NCI-H1417 treated with DMSO at 0.1 percent for 48 hours (cell line): ENCODE data around the gene NMNAT1.
"Not testable (repeated sequence)": the region's sequence is repeated elsewhere in the genome, so short reads cannot be mapped to it uniquely, and the experiment has no call there.

Experiments
- DNase-seq: peaks from one replicate; lab custom pipeline; 2025; lab: John Stamatoyannopoulos, UW

NMNAT1 gene

DNA sequence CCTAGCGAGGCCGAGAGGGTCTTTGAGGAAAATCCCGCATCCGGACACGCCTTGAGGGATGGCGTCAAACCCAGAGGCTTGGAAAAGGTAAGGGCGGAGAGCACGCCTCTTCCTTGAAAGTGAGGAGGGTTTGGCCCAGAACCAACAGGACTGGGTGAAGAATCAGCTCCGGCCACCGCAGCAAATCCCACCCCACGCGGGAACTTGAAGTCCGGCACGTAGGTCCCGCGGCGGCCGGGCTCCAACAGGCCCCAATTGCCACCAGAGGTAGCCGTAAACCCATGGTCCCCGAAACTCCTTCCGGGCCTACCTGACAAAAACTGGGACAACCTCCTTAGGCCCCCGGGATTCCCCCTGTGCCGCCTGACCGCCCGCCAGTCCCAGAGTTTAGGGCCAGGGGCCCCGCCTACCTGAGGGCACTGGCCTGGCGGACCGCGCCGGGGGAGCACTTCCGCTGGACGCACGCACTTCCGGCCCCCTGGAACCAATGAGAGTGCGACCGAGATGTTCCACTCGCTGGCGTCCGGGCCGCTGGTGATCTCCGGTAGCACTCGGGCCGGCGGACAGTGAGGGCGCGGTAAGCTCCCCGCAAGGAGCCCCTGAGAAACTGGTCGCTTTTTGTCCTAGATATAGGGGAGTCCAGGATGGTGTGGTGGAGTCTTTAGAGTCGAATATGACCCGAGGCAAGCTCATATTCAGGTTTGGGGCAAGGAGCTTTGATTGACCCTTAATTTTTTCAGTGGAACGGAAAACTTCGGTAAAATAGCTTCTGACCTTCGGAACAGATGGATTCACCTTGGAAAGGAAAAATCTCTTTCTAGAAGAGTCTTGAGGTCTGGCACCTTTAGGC is at the start of gene NMNAT1, which contains the start of gene LZIC:
Gene NMNAT1 (plus strand): TSS at position 537 of the 850 bp plus-strand sequence. CDS start 28,599 bp downstream, outside the sequence.
Gene LZIC (minus strand): TSS at position 453 of the 850 bp plus-strand sequence. CDS start 6,772 bp downstream, outside the sequence.
- DNase-seq = no peak

DNA sequence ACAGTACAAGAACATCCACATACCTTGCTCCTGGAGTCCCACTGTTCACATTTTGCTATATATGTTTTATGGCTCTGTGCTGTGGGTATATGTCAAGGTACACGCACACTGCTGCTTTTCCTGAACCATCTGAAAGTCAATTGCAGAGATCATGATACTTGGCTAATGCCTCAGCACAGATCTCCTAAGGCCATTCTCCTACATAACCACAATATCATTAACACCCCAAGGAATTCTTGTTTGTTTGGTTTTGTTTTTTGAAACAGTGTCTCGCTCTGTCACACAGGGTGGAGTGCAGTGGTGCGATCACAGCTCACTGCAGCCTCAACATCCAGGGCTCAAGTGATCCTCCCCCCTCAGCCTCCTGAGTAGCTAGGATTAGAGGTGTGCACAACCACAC is 49.2 kb upstream of the NMNAT1 start:
- DNase-seq = no peak

DNA sequence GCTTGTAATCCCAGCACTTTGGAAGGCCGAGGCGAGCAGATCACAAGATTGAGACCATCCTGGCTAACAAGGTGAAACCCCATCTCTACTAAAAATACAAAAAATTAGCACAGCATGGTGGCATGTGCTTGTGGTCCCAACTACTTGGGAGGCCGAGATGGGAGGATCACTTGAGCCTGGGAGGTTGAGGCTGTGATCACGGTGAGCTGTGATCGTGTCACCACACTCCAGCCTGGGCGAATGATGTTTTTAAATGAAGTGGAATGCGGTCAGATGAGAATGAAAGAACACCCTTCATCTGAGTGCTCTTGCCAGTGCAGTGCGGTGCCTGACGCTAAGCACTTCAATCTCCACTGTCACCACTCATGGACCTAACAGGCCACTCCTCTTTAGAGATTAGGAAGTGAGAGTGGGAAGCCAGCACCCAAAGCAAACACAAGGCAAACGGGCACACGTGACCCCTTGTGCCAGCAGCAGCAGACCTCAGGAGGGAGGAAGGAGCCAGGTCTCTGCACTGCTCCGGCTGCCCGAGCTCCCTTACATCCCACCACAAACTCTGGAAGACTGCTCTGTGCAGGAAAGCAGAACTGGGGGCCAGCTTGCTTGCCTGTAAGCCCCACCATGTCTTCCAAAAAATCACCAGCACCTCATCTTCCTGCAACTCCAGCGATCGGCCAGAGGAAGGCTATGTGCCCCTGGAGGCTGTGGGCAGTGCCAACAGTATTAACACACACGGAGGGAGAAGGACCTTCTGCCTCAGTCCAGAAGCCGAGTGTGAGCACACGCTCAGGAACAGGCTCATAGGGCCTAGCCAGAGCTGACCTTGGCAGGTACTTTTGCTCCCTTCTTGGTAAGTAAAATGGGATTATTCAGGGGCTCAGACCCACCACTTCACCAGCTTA is 42.9 kb upstream of the NMNAT1 start:
- DNase-seq = no peak

DNA sequence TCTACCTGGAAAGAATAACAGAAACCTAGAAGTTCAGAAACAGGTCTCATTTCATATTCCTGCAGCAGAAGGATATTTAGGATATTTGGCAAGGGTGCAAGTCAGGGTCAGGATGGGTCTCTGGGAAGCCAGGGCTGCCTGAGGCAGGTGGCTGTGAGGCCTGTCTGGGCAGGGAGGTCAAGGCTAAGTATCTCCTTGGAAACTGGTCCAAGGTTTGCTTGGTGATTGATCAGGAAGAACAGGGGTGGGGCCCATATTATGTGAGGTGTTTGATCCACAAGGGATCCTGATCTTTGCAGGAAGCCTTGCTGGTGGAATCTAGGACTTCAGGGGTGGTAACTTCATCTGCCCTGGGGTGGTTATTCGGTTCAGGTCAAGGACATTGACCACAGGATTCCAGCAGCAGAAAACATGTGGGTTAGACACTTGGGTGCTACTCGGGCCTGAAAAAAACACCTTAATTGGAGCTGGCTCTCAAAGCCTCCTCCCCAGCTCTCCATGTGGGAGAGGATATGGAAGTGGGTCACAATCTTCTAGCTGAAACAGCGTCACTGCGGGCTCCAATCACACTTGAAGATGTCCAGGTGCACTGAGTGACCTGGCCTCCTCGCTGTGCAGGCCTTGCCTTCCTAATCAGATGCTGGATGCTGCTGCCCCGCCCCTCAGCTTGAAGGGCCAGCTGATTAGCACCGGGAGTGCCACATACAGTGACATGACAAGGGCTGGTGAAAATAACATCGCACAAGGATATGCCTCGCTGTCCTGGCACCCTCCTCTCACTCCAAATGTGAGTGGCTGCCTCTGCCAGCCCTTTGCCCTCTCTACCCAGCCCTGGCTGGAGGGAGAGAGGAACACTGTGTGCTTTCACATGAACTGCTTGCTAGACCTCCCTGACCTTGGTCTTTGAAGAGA is 41.9 kb upstream of the NMNAT1 start:
- no peak for DNase-seq

DNA sequence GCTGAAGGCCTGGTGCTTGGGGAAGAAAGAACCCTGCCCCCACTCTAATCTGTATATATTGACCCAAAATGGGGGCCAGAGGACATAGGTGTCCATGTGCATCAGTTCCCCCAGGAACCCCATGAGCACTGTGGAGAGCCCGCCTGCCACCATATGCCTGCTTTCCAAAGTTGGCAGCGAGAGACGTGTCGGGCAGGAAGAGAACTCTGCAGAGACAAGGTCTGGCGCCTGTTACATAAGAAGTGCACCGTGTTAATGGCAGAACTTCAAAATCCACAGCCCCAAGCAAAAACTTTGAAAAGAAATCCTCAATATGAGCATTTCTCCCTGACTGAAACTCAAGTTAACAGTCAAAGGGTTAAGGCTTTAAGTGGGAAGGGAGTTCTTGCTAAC is 41.2 kb upstream of the NMNAT1 start:
- no peak for DNase-seq

DNA sequence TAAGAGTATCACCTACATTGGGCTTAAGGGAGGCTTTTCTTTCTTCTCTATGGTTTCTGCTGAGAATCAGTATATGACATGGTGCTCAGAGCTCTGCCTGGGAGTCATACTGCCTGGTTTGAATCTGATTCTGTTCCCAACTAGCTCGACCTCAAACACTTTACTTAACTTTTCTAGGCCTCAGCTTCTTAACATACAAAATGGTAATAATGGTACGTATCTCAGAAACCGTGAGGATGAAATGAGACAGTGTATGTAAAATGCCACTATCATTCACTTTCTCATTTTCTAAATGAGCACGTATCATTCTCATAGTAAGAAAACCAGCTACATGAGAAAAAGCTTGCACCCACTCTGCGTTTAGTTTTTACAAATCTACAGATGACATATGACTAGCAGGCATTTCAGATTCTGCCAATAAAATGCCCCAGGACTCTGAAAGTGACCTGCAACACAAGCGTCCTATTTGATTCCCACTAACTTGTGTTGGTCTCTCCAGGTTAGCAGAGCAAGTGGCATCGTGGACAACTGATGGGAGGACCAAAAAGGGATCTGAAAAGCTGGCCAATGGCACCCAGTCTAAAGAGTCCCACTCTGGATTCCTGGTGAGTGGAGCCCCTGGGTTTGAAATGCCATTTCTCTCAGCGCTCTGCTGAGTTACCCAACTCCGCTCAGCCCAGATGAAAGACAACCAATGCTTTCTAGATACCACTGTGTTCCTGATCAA is 39.3 kb upstream of the NMNAT1 start:
- no peak for DNase-seq

DNA sequence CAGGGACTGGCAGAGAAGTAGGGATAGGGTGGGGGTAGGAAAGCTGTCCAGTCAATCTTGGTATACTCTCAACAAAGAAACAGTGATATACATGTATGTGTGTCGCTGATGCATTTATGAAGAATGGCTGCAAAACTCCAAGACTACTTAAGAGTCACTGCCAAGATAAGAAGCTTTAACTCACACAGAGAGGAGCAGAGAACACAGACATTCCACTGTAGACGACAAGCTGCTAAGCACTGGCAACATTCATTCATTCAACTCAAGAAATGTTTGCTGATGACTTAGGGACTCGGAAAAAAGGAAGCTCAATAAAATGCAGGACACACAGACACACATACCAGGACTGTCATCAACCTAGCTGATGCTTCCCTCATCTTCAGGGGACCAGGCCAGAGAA is 38.7 kb upstream of the NMNAT1 start:
- DNase-seq = no peak

DNA sequence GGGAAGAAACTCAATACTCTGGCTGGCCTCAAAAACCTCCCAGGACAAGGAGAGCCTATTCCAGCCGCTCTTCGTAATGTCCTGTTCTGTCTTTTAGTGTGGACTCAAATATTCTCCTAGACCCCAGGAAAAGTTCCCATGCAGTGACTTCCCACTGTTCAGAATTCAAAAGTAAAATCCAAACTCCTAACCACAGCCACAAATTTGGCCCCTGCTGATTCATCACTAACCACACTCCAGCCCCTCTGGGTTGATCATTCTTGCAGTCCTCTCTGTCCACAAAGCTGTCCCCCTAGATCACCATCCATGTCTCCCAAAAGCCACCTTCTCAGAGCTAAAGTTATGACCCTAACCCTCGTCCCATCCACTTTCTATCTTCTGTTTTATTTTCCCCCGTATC is 38.3 kb upstream of the NMNAT1 start:
- DNase-seq = no peak

DNA sequence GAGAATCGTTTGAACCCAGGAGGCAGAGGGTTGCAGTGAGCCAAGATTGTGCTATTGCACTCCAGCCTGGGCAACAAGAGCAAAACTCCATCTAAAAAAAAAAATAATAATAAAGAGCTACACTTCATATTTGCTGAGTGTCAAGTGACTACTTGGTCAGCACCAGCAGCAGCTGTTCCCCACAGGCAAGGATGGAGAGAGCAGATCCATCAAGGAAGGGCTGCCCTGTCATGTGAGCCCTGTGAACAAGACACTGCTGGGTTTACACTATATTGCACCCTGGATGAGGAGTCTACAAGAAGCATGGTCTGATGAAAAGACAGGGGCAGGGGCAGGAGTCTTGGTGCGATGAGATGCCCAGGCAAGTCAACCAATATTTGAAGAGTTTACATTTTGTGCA is 36.8 kb upstream of the NMNAT1 start:
- DNase-seq = no peak

DNA sequence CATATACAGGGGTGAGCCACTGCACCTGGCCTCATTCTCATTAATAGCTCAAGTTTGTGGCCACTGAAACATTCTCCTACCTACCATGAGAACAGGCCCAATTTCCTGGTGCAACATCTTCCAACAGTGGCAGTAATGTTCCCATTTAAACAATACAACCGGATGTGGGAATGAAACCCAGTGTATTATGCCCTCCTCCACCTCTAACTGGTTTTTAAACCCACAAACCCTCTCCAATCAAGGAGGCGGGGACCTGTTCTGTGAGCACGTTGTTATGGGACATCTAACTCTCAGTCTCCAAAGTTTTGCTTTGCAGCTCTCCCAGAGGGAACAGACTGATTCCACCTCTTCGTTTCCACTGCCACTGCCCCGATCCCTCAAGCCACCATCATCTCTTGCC is 35.8 kb upstream of the NMNAT1 start:
- no peak for DNase-seq

DNA sequence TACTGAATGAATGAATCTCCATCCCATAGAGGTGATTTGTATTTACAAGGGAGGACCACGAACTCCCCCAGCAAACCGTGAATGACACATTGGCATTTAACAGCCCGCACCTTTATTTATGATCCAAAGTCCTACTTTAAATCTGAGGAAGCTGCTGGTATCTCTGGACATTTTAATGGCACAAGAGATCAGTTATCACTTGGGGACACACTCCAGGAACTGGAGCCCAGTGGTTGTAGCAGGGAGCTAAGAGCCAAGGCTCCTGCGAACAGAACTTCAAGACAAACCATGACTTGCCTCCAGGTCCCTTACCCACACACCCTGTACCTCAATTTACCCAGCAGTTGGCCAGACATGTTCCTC is 34.4 kb upstream of the NMNAT1 start:
- DNase-seq = no peak

DNA sequence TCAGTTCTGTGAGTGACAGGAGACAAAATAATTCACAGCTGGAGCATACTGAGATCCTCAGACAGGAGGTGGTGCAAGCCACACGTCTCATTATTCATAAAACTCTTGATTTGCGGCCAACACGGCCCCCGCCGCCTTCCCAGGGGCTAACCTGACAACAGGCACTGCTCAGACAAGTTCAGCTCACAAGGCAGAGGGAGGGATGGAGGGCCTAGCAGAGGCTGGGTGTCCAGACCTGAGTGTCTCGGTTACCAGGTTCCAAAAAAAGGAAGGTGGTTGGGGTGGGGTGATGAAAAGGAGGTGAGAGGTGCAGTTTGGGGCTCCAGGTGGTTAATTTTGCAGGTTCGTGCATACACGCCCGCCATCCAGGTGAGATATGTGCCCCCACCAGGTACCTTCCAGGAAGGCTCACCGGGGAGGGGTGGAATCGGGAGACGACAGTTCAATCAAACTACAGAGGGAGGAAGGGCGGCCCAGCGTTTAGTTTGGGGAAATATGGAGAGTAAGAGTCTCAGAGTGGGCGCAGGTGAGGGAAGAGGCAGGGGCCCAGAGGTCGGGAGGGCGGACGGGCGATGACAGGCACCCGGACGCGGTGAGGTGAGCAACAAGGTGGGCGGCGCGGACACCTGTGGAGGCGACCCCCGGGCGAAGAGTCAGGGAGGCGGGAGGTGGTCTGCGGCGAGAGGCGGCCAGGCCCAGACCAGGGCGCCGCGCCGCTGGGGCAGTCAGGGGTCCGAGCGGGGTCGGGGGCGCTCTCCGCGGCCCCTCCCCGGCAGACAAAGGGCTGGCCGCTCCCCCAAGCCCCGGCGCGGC is 33.8 kb upstream of the NMNAT1 start:
- DNase-seq = no peak

DNA sequence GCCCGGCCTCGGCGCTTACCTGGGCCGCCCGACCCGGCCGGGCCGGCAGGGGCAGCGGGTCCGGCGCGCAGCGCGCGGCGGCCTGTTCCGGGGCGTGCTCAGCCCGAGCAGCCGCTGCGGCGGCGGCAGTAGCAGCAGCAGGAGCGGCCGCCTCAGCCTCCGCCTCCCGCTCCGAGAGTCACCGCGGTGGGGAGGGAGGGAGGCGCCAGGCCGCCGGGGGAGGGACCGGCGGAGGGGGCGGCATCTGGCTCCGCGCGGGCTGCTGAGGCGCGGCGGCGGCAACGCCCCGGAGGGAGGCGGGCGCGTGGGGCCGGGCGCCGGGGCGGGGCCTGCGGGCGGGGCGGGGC is 33.2 kb upstream of the NMNAT1 start, which contains the start of gene CTNNBIP1:
Gene CTNNBIP1 (minus strand): TSS at position 194 of the 347 bp plus-strand sequence. CDS start 38,205 bp downstream, outside the sequence.
- DNase-seq = peak; percentile 90

DNA sequence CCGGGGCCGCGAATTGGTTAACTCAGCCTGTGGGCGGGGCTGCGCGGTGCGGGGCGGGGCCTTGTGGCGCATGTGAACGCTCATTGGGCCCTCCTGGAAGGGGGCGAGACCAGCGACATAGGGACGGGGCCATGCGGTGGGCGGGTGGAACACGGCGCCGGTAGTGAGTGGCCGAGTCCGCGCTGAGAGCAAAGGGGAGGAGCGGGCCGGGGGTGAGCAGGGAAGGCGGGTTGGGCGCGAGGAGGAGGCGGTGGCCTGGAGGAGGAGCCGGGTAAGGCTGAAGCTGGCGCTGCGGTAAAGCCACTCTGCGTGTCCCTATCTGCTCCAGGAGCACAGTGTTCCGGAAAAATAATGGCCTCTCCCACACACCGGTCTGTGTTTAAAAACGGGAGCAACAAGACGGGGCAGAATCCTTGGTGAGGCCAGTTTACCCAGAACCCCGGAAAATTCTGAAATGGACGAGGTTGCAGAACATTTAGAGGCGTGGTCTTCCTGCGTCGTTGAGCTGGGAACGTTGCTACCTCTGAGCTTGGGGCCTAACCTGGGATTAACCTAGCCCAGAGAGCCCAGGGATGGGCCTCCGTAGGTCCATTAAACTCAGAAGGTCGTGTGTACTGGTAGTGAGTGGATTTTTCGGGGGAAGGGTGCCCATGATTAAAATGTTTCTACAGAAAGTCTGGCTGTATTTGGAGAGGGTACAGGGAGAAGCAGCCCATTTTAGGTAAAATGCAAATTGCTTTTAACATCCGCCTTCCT is 32.7 kb upstream of the NMNAT1 start:
- peak; percentile 90 for DNase-seq

DNA sequence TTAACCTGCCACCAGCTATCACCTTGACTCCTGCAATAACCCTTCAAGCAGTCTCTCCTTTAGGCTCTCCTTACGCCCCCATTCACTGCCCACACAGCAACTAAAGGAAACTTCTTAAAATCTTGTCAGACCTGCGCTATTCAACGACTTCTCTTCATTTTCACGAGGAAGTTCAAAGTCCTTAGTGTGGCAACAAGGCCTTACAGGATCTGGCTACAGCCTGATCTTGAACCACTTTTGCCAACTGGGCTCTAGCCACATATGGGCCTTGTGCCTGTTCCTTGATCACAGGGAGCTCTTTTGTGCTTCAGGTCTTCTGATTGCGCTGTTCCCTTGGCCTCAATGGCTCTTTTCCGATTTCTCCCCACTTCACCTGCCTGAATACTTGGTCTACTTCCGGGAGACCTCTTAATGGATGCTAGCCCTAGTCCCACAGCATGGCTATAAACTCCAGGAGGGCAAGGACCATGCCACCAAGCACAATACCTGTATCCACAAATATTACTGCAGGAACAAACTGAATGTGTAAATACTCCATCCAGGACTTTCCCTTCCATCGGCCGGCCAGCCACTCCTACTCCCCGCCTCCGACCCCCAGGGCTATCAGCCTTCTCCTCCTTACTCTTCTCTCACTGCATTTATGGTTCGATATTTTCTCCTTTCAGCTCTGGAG is 30.9 kb upstream of the NMNAT1 start:
- DNase-seq = no peak

DNA sequence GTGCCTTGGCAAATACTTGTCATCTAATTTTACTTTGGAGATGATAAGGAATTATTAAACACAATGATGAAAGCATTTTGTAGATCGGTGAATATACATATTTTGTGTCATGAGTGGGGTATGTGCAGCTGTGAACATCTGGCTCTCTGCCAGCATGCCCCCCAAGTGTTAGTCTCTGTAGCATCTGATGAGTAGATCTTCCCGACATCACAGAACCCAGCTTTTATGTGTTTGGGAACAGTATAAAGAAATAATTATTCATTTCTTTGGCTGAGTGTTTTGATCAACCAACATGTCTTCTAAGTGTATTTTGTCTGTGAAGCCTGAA is 28.7 kb upstream of the NMNAT1 start:
- no peak for DNase-seq

DNA sequence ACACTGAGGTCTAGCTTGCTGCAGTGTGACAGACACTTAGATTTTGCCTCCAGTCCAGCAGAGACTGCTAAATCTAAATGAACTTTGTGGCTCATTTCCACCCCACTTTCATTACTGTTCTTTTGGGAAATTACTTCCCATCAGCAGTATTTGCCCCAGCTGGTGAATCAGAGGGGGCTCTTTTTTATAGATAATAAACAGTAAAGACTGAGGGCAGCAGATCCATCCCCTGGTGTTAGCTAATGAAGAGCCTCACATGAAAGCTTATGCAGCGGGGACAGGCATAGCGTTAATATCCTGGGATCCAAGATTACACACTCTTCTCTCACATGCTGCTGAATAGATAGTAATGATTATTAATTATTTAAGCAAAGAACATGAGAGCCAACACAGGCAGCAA is 26.8 kb upstream of the NMNAT1 start:
- no peak for DNase-seq

DNA sequence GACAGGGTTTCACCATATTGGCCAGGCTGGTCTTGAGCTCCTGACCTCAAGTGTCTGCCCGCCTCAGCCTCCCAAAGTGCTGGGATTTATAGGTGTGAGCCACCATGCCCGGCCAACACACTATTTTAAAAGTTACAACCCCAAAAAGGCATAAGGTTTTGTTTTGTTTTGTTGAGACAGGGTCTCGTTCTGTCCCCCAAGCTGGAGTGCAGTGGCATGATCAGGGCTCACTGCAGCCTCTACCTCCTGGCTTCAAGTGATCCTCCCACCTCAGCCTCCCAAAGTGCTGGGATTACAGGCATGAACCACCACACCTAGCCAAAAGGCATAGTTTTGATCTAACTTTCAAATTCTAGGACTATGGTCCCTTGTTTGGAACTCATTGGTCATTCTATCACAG is 25.8 kb upstream of the NMNAT1 start:
- not testable (repeated sequence) for DNase-seq

DNA sequence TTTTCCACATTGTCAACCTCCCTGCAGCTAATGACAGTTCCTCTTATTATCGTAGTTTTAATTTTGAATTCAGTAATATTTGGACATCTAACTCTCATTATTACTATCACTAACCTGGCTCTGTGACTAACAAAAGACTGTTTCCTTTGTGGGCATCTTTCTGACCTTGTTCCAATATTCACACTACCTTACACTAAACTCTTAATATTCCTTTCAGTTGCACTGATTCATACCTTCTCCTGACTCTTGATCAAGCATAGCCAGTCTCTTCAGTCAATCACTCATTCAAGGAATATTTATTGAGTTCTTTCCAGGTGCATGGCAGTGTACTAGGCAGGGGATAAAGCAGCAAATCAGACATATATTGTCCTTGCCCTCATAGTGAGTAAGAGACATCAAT is 25.4 kb upstream of the NMNAT1 start:
- no peak for DNase-seq
